ENCODE results near the gene MAP3K12. TPM values are rescaled to one million over a fixed set of nuclear protein-coding genes. Genes with fewer than 3 reads are reported as not detected.
A peak's percentile ranks its signal among the peaks of the same experiment; 100 is the strongest.

Gene MAP3K12
- total and polyA plus RNA-seq, 10 of the 15 experiments (the other 5 are each of a cell fraction or from before 2014, with no cell fraction given): 0.45 to 14.9 (median 6.9) TPM

GRCh38 chr12:53483979-53484377 lies 15.3 kb downstream of the MAP3K12 start:
- Histone ChIP-seq H3K79me2 (ENCODE audit: control insufficient read depth, insufficient read depth, low read length) (no peaks in the 10 kb centered on the region), H3K9ac (ENCODE audit: control insufficient read depth, insufficient read depth, low read length) (no peak overlapping the region), H3K36me3 (ENCODE audit: control insufficient read depth in 2 of 2, insufficient read depth in 2 of 2, low read length in 1 of 2) (peaks cover 30 to 48% of the 10 kb centered on the region in 2 experiments), H3K9me3 (replicated peaks; ENCODE audit: control insufficient read depth, insufficient read depth, low read length) (no peaks in the 10 kb centered on the region), H3K4me2 (ENCODE audit: control insufficient read depth, insufficient read depth) (no peak overlapping the region), H4K20me1 (ENCODE audit: control insufficient read depth, insufficient read depth) (no peaks in the 10 kb centered on the region), H2AFZ (ENCODE audit: control insufficient read depth, low read depth, low read length) (no peak overlapping the region), H3K27me3 (replicated peaks in 1 of 2; ENCODE audit: control insufficient read depth in 2 of 2, insufficient read depth in 2 of 2, low read length in 1 of 2) (no peaks in the 10 kb centered on the region), H3K4me1 (ENCODE audit: control insufficient read depth, insufficient read depth, low read length) (no peaks in the 10 kb centered on the region), H3K4me3 (no peak overlapping the region), H3K27ac (ENCODE audit: control insufficient read depth, insufficient read depth) (no peak overlapping the region)
- no TSS peak for BruUV-seq (replicated peaks)
- SMC1A ChIA-PET (ENCODE audit: uncharacterized antibody, unreplicated experiment): interaction anchor here (1.0 kb wide), 1 partner anchor 25 kb away, joined by 3 read pairs; no protein-coding TSS in a partner anchor
- DNase-seq (ENCODE audit: low read depth, low spot score): no peak
- RAD21 ChIA-PET (ENCODE audit: unreplicated experiment): no interaction called here
- CTCF ChIA-PET: interaction anchor here (3.5 kb wide), 1 partner anchor 25 kb away, joined by 13 read pairs; no protein-coding TSS in a partner anchor
- FAIRE-seq: no peak
- POLR2A ChIA-PET: interaction anchor here (1.3 kb wide), 1 partner anchor 30 kb away, joined by 4 read pairs; no protein-coding TSS in a partner anchor
- intact Hi-C loops (cut with micrococcal nuclease; ENCODE audit: unreplicated experiment) (no loop called here), in situ Hi-C loops (cut with MboI) (no loop called here)
- TF ChIP-seq PML (IDR thresholded peaks at IDR 0.05; ENCODE audit: low read length): peak; percentile 41; the same call in 1 of the 2 replicates
- no peak for TF ChIP-seq TARDBP (IDR thresholded peaks at IDR 0.05; ENCODE audit: borderline replicate concordance)
- no peak for TF ChIP-seq PKNOX1 (IDR thresholded peaks at IDR 0.05)
- TF ChIP-seq ATF2 (IDR thresholded peaks at IDR 0.05; ENCODE audit: low read length): peak; percentile 3; the same call in 1 of the 2 replicates
- peak; percentile 8; the same call in 1 of the 2 replicates for TF ChIP-seq RUNX3 (IDR thresholded peaks at IDR 0.05; ENCODE audit: low read length)
- TF ChIP-seq POLR2AphosphoS5 (IDR thresholded peaks at IDR 0.05; ENCODE audit: low read length): peak; percentile 4; the same call in 1 of the 2 replicates
- TF ChIP-seq ZNF592 (IDR thresholded peaks at IDR 0.05): no peak
- TF ChIP-seq CBFB (IDR thresholded peaks at IDR 0.05; ENCODE audit: low read depth): 0 out of 2 replicates have a peak, but pooled peaks have one; percentile 9
- peak; percentile 48; the same call in 1 of the 2 replicates for TF ChIP-seq POLR2A (IDR thresholded peaks at IDR 0.05; ENCODE audit: low read depth, low read length)
- no peak for TF ChIP-seq CEBPB (IDR thresholded peaks at IDR 0.05; ENCODE audit: borderline replicate concordance in 1 of 2, low read depth in 2 of 2, low read length in 2 of 2)
- 79% methylated on average over 4 of the region's 4 CpGs for WGBS (ENCODE audit: insufficient coverage, insufficient replicate concordance, low lambda C conversion rate, missing lambda C conversion rate)
- peak; percentile 12 for ATAC-seq
